HG03045 (cell line): Measurements from ENCODE around the gene S100A3.
A peak's percentile ranks its signal among the peaks of the same experiment; 100 is the strongest.
"Not testable (repeated sequence)": the region's sequence is repeated elsewhere in the genome, so short reads cannot be mapped to it uniquely, and the experiment has no call there.

Experiments used
- ATAC-seq: cut with Tn5 transposase; IDR thresholded peaks from one replicate; pipeline ENCODE4 v1.9.1; 2021; ENCODE audit warnings: mild to moderate bottlenecking, moderate library complexity; ENCODE audit not compliant: unreplicated experiment

S100A3 gene, protein sequence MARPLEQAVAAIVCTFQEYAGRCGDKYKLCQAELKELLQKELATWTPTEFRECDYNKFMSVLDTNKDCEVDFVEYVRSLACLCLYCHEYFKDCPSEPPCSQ

DNA sequence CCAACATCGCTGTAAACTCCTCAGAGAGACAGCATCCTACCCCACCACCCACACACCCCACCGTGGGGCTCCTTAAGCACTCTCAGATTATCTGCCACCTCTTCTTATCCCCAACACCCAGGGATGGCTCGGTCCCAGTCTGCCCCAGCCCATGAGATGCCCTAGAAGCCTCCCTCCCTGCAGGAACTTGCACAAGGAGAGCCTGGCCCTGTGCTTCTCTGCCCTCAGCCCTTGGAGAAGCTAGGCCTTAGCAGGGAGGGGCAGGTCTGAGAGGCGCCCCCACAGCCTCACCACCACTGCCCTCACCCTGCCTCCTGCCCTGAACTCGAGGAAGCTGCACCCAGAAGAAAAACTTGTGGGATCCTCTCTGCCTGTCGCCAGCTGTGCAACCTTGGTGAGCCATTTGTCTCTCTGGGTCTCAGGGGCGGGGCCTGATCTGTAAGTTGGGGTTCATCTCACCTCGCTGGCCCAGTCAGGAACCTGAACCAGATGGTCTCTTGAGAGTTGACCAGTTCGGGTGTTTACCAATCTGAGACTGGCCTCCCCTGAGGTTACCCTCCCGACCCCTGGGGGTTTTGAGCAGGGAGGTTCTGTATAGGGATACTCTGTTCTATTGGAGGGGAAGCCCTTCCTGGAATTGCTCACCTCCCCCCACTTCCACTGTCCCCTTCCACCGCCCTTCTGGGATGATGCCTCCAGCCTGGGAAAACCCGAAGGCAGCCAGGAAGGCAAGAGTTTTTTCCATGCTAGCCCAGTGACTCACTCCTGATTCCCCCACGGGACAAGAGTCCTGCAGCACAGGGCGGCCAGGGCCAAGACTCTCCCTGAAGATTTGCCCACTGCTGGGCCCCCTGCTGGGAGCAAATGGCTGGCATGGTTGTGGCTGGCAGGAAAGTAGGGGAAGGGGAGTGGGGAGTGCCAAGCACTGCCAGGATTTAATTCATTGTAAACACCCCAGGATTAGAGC is at the start of gene S100A3:
Gene S100A3 (minus strand): TSS at position 537 of the 967 bp plus-strand sequence. CDS start 773 bp downstream, outside the sequence.
- no peak for ATAC-seq

- ATAC-seq, result peak; percentile 95
These were observed 49.5 kb upstream of the S100A3 start for GRCh38 chr1:153598309-153599172.

DNA sequence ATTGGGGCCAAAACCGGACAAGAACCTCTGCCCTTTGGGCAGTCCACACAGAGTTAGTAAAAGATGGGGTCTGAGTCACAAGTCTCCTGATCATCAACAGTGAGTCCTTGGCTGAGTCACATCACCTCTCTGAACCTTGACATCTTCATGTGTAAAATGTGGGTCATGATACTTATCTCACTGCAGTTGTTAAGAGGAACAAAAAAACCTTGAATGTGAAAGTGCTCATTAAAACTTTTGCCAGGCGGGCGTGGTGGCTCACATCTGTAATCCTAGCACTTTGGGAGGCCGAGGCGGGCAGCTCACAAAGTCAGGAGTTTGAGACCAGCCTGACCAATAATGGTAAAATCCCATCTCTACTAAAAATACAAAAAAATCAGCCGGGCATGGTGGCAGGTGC is 48.1 kb upstream of the S100A3 start:
- no peak for ATAC-seq

- ATAC-seq, result no peak
These were observed 43.7 kb upstream of the S100A3 start for GRCh38 chr1:153592748-153593147.

GRCh38 chr1:153588482-153588881 is 39.4 kb upstream of the S100A3 start:
- ATAC-seq, result no peak

GRCh38 chr1:153588033-153588432 is 39.0 kb upstream of the S100A3 start:
- ATAC-seq, result not testable (repeated sequence)

DNA sequence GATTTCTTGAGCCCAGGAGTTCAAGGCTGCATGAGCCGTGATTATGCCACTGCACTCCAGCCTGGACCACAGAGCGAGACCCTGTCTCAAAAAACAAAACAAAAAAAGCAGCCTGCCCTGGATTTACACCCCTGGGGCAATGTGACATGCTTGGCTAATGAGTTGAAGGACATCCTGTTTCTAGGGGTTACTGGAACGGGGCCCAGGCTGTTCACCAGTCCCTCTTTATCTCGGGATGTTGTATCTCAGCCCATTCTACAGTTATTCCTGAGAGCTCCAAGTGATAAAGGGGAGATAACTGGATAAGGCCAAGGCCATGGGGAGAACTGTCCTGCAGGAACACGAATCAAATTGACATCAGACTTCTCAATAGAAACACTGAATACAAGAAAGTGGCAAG is 38.3 kb upstream of the S100A3 start:
- ATAC-seq, result no peak

DNA sequence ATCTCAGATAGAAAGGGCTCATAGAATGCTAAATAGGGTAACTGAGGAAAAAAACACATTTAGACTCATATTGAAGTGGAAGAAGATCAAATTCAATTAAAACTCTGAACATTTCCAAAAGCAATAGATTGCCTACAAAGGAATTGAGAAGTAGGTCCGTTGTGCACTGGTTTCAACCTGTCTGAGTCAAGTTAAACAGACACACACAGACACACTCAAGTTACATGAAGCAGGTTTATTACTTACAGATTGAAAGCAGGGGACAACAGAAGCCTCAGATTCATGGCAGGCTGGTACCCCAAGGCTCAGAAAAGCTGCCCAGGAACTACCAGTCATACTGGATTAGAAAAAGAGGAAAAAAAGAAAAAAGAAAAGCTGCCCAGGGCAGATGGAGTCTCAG is 37.3 kb upstream of the S100A3 start:
- no peak for ATAC-seq

GRCh38 chr1:153585006-153585405 is 35.9 kb upstream of the S100A3 start:
- no peak for ATAC-seq

- no peak for ATAC-seq
These were observed 34.9 kb upstream of the S100A3 start for GRCh38 chr1:153583976-153584375.

DNA sequence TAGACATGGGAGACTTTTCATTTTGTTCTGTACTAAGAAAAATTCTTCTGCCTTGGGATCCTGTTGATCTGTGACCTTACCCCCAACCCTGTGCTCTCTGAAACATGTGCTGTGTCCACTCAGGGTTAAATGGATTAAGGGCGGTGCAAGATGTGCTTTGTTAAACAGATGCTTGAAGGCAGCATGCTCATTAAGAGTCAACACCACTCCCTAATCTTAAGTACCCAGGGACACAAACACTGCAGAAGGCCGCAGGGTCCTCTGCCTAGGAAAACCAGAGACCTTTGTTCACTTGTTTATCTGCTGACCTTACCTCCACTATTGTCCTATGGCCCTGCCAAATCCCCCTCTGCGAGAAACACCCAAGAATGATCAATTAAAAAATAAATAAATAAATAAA is 34.5 kb upstream of the S100A3 start:
- not testable (repeated sequence) for ATAC-seq

DNA sequence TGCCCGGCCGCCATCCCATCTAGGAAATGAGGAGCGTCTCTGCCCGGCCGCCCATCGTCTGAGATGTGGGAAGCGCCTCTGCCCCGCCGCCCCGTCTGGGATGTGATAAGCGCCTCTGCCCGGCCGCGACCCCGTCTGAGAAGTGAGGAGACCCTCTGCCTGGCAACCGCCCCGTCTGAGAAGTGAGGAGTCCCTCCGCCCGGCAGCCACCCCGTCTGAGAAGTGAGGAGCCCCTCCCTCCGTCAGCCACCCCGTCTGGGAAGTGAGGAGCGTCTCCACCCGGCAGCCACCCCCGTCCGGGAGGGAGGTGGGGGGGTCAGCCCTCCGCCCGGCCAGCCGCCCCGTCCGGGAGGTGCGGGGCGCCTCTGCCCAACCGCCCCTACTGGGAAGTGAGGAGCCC is 33.8 kb upstream of the S100A3 start:
- ATAC-seq, result not testable (repeated sequence)

DNA sequence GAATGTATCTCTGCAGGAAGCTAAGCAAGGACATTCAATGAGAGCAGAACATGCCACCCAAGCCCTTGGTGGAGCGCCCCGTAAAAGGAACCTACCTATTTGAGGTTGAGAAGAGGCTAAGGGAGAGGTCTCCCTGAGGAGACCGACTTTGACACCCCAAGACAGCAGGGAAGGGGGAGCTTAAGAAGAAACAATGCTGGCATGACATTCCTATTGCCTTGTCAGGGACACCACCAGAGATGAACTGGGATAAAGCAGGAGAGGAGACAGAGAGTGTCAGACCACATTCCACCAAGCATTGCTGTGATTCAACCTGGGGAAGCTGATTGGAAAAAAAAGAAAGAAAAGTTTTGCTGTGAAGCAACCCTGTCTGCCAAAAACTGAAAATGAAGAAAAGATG is 29.9 kb upstream of the S100A3 start:
- no peak for ATAC-seq

GRCh38 chr1:153578490-153578889 is 29.4 kb upstream of the S100A3 start:
- ATAC-seq, result no peak

GRCh38 chr1:153577624-153578051 is 28.6 kb upstream of the S100A3 start:
- no peak for ATAC-seq

- ATAC-seq, result no peak
These were observed 28.1 kb upstream of the S100A3 start for GRCh38 chr1:153577138-153577537.

DNA sequence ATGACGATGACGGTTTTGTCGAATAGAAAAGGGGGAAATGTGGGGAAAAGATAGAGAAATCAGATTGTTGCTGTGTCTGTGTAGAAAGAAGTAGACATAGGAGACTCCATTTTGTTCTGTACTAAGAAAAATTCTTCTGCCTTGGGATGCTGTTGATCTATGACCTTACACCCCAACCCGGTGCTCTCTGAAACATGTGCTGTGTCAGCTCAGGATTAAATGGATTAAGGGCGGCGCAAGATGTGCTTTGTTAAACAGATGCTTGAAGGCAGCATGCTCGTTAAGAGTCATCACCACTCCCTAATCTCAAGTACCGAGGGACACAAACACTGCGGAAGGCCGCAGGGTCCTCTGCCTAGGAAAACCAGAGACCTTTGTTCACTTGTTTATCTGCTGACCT is 26.4 kb upstream of the S100A3 start:
- not testable (repeated sequence) for ATAC-seq

GRCh38 chr1:153575081-153575491 is 26.0 kb upstream of the S100A3 start:
- ATAC-seq, result not testable (repeated sequence)

GRCh38 chr1:153573351-153573750 is 24.3 kb upstream of the S100A3 start:
- ATAC-seq, result no peak

GRCh38 chr1:153572569-153573015 is 23.5 kb upstream of the S100A3 start:
- no peak for ATAC-seq

DNA sequence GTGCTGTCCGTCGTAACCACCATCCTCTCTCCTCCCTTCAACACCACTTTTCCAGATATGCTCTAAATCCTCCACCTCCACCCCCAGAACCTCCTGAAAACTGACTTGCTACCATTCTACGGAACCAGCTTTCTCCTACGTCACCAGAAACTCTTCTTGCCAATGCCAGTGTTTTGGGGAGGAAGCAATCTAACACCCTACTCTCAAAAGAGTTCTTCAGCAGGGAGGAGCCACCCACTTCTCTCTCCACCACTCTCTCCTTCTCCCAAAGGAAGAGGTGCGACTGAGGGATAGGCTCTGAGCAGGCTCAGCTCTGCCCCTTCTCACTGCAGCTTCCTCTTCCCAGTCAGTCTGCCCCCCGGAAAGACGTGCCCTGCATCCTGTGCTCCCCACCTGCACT is 22.6 kb upstream of the S100A3 start:
- no peak for ATAC-seq
